GM12891 (cell line): Measurements from ENCODE around the gene TXNL4A.

Source experiments
- POLR2A ChIP-seq: IDR thresholded peaks from 2 replicates; pipeline ENCODE4 v1.6.1; 2011; ENCODE audit warnings: low read depth, low read length, control low read depth
- POLR2AphosphoS5 ChIP-seq: IDR thresholded peaks from 2 replicates; pipeline ENCODE4 v1.6.1; 2011; ENCODE audit warnings: low read depth, low read length, control low read depth
- POU2F2 ChIP-seq: IDR thresholded peaks from 2 replicates; pipeline ENCODE4 v1.6.1; 2011; ENCODE audit warnings: low read depth, mild to moderate bottlenecking, control low read depth, low read length, moderate library complexity

DNA sequence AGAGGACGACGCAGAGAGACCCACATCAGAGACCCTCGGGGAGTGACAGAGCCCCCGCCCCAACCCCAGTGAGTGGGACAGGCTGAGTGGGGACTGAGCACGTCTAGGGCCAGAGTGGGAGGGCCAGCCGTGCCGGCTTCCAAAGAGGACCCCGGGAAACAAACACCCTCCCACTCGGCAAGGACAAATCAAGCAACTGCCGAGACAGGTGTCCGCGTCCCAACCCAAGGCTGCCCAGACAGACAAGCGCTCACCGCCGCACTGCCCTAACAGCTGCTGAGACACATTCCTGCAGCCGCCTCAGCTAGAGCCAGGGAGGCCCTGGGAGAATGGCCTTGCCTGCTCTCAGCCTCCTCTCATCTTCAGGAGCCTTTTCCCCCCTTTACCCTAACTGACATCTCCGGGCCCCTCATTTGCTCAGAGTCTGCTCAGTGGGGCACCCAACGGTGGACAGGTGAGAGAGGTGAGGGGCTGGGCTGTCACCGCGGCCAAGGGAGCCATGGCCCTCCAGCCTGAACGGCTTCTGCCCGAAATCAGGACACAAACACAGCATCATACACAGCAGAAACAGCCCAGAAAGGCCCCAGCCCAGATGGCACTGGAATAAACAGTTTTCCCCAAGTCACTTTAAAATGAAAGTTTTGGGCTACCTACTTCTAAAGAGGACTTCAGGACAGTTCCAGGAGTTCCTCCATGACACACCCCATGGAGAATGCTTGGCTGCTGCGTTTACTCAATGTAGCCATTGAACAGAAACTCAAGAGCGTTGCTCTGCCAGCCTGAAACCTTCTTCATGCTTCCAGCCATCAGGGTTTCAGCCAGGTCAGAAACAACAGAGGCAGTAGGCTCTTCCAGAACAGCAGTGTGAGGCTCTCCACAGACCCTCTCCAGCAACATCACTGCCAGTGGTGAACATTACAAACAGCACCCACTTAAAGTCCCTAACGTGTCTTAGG is 60.5 kb downstream of the TXNL4A start:
- no peak for TF ChIP-seq POU2F2
- TF ChIP-seq POLR2AphosphoS5: no peak
- TF ChIP-seq POLR2A: no peak
